H7 (cell line): ENCODE results near the gene PAEP. TPM values are rescaled to one million over a fixed set of nuclear protein-coding genes. Genes with fewer than 3 reads are reported as not detected.
A peak's percentile ranks its signal among the peaks of the same experiment; 100 is the strongest.
"Not testable (repeated sequence)": the region's sequence is repeated elsewhere in the genome, so short reads cannot be mapped to it uniquely, and the experiment has no call there.

Experiments used
- DNase-seq: peaks from one replicate; pipeline ENCODE4 v3.0.0; 2012
- H3K27me3 ChIP-seq: 2 replicates; pipeline ENCODE4 v1.6.0; 2011; ENCODE audit warnings: mild to moderate bottlenecking, low read length; ENCODE audit not compliant: control insufficient read depth, insufficient read depth
- H3K36me3 ChIP-seq: replicated peaks from 2 replicates; pipeline ENCODE4 v1.5.1; 2011; ENCODE audit warnings: low read length; ENCODE audit not compliant: control insufficient read depth, insufficient read depth
- H3K4me3 ChIP-seq: 2 replicates; pipeline ENCODE4 v1.5.1; 2011; ENCODE audit warnings: low read depth, mild to moderate bottlenecking, control low read depth, low read length, moderate library complexity; ENCODE audit not compliant: insufficient read depth
- total RNA-seq: library from RNA; depleted of rRNA; stranded (reverse); fragments of >200 nt; shearing (Covaris generic); gene quantifications from 2 replicates; pipeline ENCODE4 v1.2.3, GENCODE V29; 2014

The PAEP gene
- total RNA-seq, 1 experiment from 2014 or later: not detected

DNA sequence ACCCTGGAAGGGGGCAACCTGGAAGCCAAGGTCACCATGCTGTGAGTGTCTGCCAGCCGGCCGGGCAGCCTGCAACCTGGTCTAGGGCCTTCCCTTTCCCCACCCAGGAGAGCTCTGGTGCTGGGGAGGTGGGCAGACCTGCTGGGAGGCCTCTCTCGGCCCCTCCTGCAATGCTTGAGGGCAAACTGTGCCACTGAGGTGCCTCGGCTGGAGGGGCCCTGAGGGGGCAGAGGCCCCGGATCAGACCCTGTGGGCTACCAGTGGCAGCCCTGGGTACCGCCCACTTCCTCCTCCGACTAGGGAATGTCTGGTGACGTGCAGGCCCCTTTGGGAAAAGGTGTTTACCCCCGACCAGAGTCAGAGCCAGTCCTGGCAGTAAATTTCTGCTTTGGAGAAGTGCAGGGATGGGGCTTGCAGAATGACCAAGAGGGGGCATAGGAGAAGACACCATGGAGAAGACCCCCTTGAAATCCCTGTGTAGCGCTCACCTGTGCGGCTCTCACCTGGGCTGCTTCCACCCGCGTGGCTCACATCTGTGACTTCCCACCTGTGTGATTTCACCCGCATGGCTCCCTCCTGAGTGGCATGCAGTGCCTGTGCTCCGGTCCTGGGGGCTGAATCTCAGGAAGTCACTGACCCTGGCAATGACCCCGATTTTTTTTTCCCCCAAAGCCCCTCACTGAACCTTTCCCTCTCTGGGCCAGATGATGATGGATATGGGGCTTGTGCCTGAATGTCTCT, 39.2 kb upstream of the PAEP start:
- H3K27me3 ChIP-seq: no peaks in the 10 kb centered on the region
- DNase-seq: no peak
- H3K36me3 ChIP-seq: no peaks in the 10 kb centered on the region

DNA sequence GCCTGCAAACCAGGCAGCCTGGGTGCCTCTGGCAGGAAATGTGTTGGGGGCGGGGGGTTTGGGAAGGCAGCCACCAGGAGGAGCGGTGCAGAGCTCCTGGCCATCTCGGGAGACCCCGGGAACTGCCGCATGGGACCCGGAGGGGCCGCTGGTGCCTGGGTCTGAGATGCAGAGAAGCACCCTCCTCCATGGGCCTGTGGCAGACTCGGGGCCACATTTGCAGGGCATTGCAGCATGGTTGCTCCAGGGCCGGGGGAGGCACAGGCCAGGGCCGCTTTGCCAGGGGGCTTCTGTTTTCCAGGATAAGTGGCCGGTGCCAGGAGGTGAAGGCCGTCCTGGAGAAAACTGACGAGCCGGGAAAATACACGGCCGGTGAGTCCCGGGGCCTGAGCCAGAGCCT, 38.6 kb upstream of the PAEP start:
- Histone ChIP-seq H3K36me3 (no peaks in the 10 kb centered on the region), H3K27me3 (no peaks in the 10 kb centered on the region), H3K4me3 (no peak overlapping the region)
- peak; percentile 78 for DNase-seq

More for the DNA sequence above, 39.2 kb upstream of the PAEP start:
- no peak overlapping the region for H3K4me3 ChIP-seq

DNA sequence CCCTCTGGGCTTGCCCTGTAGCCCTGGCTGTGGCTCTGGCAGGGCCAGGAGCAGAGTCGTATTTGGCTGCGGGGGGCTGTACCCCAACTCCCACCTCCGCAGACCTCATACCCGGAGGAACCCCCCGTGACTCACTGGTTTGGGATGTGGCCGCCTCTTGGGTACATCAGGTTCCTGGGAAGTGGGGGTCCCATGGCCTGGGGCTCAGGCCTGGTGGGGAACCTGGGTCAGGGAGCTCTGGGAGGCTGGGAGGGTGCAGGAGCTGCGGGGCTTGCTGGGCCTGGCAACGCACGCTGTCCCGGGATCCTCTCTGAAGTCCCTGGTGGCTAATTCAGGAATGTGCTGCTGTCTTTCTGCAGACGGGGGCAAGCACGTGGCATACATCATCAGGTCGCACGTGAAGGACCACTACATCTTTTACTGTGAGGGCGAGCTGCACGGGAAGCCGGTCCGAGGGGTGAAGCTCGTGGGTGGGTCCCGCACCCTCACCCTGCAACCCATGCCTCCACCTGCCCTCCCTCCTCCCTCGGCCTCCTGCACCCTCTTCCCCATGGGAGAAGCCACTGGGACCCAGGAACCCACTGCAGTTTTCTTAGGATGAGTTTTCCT, 37.9 kb upstream of the PAEP start:
- DNase-seq: peak; percentile 69
- no peak overlapping the region for H3K4me3 ChIP-seq

DNA sequence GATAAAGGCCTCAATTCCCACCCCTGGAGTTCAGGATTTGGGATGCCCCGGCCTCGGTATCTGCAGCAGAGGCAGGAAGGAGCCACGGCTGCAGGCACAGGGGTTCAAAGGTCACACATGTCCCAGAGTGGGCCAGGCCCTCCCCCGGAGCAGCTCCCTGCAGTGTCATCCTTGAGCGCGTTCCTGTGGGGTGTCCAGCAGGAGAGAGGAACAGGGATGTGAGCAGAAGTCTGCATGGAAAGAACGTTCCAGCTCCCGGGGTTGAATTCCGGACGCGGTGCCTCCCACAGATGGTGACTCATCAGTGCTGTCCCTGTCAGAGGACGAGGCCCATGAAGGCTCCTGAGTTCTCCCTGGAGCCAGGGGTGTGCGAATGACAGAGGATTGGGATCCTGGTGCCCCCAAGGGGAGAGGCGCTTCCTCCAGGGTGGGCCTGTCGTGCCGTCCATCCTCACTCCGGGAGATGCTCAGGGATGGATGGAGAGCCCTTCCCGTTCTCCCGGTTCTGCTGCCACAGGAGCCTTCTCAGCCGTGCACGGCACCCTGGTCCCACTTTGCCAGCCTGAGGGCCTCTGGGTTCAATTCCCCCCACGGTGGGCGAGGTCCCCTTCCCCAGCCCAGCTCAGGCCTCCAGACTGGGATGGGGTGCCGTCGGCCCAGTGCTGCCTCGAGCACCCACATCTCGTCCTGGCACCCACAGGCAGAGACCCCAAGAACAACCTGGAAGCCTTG, 37.3 kb upstream of the PAEP start:
- Histone ChIP-seq H3K27me3 (no peaks in the 10 kb centered on the region), H3K36me3 (no peaks in the 10 kb centered on the region), H3K4me3 (no peak overlapping the region)
- peak; percentile 29 for DNase-seq

More for the DNA sequence above, 37.9 kb upstream of the PAEP start:
- Histone ChIP-seq H3K27me3 (no peaks in the 10 kb centered on the region), H3K36me3 (no peaks in the 10 kb centered on the region)

DNA sequence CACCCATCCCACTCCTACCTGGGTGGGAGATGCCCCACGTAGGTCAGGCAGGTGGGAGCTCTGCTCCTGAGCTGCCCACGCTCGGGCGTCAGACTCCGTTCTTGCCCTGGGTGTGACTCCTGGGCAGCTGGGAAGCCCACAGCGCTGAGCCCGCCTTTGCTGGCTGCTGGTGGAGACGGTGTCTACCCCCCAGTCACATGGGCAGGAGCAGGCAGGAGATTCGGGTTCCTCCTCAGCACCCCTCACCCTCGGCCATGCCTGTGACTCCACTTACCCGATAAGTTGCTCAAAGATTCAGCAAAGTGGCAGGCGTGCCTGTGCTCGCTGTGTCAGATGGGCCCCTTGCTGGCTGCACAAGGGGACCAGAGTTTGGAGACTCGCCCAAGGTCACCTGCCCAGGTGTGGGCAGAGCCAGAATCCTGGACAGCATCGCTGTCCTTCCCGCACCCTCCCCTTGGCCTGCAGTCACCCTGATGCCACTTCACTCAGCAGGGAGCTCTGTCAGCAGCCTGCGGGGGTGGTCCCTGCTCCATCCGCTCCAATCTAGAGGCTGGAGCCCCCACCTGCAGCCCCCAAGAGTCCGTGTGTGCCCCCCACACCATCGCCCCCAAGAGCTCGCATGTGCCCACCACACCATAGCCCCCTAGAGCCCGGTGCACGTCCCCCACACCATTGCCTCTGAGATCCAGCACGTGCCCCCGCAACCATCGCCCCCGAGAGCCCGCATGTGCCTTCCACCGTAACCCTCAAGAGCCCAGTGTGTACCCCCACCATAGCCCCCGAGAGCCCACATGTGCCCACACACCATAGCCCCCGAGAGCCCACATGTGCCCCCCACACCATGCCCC, 36.1 kb upstream of the PAEP start:
- peak; percentile 36 for DNase-seq
- H3K4me3 ChIP-seq: no peak overlapping the region
- H3K36me3 ChIP-seq: no peaks in the 10 kb centered on the region
- H3K27me3 ChIP-seq: no peaks in the 10 kb centered on the region

DNA sequence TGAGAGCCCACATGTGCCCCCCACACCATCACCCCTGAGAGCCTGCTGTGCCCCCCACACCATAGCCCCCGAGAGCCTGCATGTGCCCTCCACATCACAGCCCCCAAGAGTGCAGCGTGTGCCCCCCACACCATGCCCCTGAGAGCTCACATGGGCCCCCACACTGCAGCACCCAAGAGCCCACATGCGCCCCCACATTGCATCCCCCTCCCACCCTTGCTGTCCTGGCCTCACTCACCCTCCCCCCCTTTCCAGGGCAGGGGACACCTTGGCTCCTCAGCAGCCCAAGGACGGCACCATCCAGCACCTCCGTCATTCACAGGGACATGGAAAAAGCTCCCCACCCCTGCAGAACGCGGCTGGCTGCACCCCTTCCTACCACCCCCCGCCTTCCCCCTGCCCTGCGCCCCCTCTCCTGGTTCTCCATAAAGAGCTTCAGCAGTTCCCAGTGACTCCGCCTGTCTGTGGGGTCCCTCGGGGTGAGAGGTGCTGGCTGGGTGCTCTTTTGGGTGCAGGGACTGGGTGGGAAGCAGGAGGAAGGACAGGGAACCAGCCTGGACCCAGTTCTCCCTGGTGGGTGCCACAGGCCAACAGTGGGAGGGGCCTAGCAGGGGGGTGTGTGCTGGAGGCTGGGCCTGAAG, 35.3 kb upstream of the PAEP start:
- Histone ChIP-seq H3K4me3 (no peak overlapping the region), H3K27me3 (no peaks in the 10 kb centered on the region), H3K36me3 (no peaks in the 10 kb centered on the region)
- DNase-seq: peak; percentile 53

DNA sequence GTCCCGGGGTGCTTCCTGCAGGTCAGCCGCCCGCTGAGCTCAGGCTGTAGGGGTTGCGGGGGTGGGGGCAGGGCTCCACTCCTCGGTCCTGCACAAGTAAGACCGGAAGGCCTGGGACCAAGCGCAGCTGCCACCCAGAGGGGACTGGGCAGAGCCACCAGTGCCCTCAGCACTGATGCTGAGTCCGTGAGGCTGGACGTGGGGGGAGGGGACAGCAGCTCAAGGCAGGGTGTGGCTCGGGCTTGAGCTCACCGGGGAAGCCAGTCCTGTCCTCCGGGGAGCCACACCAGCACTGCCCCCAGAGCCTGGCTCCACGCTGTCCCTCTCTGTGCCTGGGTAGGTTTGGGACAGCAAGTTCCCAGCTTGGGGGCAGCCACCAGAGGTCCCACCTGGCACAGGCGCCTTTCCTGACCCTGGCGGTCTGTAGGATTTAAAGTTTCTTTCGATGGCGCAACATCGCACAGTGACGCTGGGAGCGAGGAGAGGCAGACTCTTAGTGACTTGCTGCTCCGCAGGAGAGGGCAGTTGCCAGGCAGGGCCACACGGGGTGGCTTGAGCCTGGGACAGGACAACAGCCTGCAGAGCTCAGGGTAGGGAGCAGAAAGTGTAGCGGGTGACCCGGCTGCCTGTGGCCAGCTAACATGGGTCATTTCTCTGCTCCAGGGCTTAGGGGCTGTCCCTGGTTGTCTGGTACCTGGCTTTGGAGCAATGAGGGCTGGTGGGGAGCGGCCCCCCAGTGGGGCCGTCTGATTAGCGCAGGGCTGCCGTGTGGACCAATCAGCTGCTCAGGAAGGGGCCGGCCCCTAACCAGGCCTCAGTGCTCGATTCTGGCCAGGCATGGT, 34.6 kb upstream of the PAEP start:
- Histone ChIP-seq H3K4me3 (no peak overlapping the region), H3K36me3 (no peaks in the 10 kb centered on the region), H3K27me3 (no peaks in the 10 kb centered on the region)
- peak; percentile 70 for DNase-seq

DNA sequence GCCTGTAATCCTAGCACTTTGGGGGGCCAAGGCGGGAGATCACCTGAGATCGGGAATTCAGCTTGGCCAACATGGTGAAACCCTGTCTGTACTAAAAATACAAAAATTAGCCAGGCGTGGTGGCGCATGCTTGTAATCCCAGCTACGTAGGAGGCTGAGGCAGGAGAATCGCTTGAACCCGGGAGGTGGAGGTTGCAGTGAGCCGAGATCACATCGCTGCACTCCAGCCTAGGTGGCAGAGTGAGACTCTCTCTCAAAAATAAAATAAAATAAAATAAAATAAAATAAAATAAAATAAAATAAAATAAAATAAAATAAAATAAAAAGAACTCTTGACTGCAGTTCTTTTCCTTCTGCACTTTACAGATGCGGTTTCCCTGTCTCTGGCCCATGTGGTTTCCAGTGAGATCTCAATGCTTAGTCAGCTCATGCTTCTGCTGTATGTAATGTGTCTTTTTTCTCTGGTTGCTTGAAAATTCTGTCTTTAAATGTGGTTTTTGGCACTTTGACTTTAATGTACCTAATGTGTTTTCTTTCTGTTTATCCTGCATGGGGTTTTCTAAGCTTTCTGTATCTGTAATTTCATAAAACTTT, 32.6 kb upstream of the PAEP start:
- not testable (repeated sequence) for H3K36me3 ChIP-seq, H3K27me3 ChIP-seq, H3K4me3 ChIP-seq, DNase-seq

DNA sequence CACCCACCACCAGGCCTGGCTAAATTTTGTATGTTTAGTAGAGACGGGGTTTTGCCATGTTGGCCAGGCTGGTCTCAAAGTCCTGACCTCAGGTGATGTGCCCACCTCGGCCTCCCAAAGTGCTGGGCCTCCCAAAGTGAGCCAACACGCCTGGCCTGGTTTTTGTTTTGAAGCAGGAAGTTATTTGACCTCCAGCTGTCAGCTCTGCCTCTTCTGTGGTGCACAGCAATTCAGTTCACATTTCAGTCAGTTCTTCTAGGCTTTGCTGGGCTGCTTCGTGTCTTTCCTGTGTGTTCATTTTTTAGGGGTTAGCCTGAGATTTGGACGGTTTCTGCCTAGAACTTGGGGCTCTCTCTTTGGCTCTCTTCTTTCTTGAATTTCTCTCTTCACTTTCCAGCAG, 31.4 kb upstream of the PAEP start:
- Histone ChIP-seq H3K27me3 (no peaks in the 10 kb centered on the region), H3K36me3 (no peaks in the 10 kb centered on the region), H3K4me3 (no peak overlapping the region)
- DNase-seq: no peak

DNA sequence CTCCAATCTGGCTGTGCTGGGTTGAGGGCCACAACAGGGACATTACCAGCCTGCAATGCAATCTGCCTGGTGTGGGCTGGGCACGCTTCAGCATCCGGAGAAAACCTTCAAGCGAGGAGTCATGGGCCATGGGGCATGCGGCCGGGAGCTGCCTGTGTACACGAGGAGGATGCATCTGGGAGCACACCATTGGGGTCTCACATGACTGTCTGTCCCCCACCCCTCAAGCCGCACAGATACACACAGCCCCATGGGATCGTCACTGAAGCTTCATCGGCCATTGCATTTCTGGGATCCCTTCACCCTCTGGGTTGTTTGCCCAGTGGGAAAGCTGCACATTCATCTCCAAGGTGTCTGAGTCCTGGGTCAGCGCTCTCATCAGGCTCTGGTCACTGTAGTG, 30.5 kb upstream of the PAEP start:
- Histone ChIP-seq H3K27me3 (no peaks in the 10 kb centered on the region), H3K4me3 (no peak overlapping the region), H3K36me3 (no peaks in the 10 kb centered on the region)
- no peak for DNase-seq

DNA sequence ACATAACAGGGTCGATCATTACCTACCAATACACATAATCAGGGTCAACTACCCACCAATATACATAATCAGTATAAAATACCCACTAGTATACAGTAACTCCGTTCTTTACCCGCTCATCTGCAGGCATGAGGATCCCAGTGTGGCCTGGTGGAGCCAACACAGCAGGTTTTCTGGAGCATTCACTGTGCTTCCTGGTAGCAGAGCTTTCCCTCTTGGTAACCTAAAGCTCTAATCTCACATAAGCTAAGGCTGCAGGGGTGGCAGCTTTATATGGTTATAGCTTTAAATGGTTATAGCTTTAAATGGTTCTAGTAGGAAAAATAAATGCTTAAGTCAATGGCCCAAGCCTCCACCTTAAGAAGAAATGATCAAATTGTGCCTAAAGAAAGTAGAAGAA, 28.4 kb upstream of the PAEP start:
- Histone ChIP-seq H3K36me3 (no peaks in the 10 kb centered on the region), H3K4me3 (no peak overlapping the region), H3K27me3 (no peaks in the 10 kb centered on the region)
- peak; percentile 19 for DNase-seq

DNA sequence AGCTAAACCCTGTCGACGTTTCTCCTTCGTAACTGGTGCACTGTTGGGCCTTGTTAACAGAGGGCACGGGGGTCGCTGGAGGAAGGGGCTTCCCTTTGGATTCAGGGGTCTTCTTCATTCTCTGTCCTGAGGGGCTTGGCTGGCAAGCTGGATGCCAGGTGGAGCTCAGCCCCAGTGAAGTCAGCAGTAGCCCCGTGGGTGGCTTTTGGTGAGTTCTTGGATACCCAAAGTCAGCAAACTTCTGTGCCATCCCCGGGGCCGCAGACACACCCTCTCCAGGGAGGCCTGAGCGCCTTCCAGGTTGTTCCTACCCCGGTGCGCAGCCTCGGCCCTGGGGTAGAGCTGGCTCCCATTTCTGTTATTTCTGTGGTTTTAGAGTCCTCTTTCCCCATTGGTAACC, 27.9 kb upstream of the PAEP start:
- H3K4me3 ChIP-seq: no peak overlapping the region
- peak; percentile 24 for DNase-seq
- H3K36me3 ChIP-seq: no peaks in the 10 kb centered on the region
- H3K27me3 ChIP-seq: no peaks in the 10 kb centered on the region

DNA sequence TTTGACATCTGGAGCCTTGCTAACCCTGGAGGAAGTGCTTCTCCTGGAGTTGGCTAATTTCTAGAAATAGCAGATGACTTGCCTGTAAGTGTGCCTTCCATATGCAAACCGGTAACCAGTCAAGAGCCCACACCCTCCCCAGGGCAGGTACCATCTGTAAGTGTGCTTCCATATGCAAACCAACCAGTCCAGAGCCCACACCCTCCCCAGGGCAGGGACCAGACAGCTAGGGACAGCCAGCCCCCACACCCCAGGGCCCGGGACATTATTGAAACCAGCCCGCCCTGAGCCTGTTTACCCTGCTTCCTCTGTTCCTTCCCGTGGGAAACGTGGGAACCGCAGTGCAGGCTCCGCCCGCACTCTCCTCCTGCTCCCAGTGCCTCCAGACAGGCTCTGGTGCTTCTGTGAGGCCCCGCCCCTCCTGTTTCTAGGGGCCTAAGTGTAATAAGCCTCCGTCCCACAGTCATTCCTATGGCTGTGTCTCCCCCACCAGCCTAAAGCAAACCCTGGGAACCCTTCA, 27.3 kb upstream of the PAEP start:
- peak; percentile 54 for DNase-seq
- not testable (repeated sequence) for H3K4me3 ChIP-seq, H3K27me3 ChIP-seq, H3K36me3 ChIP-seq
